ENCODE results near the gene ZBTB8OS. TPM values are rescaled to one million over a fixed set of nuclear protein-coding genes. Genes with fewer than 3 reads are reported as not detected.

The ZBTB8OS gene
- total and polyA plus RNA-seq, 9 of the 15 experiments (the other 6 are each of a cell fraction or from before 2014, with no cell fraction given) = 54.8 to 230 (median 107) TPM

GRCh38 chr1:32650248-32650751 lies at the start of gene ZBTB8OS (continued):
- TF ChIP-seq ESRRA (IDR thresholded peaks at IDR 0.05; ENCODE audit: borderline replicate concordance, low read depth) (no peak; the same call in 1 of the 2 replicates), MEIS2 (IDR thresholded peaks at IDR 0.05; ENCODE audit: partially characterized antibody) (no peak), TRIM24 (IDR thresholded peaks at IDR 0.05) (no peak), PATZ1 (CRISPR knock-in tag; IDR thresholded peaks at IDR 0.05; ENCODE audit: borderline replicate concordance) (no peak), EGR1 (conservative IDR thresholded peaks at IDR 0.05) (peak; percentile 9; the same call in 1 of the 2 replicates), FOSL1 (tag; conservative IDR thresholded peaks at IDR 0.05) (no peak), ILK (tag; IDR thresholded peaks at IDR 0.05; ENCODE audit: borderline replicate concordance, low read depth) (no peak), CREB1 (IDR thresholded peaks at IDR 0.05) (peak; percentile 68), CREB1 (CRISPR knock-in tag; IDR thresholded peaks at IDR 0.05) (no peak), CHD2 (IDR thresholded peaks at IDR 0.05; ENCODE audit: low read depth, low read length) (no peak), ZNF3 (CRISPR knock-in tag; IDR thresholded peaks at IDR 0.05) (0 out of 2 replicates have a peak, but pooled peaks have one; percentile 16), POLR2H (tag; IDR thresholded peaks at IDR 0.05; ENCODE audit: low read depth) (no peak), ZNF445 (CRISPR knock-in tag; IDR thresholded peaks at IDR 0.05; ENCODE audit: low read depth) (no peak), ZBTB1 (CRISPR knock-in tag; IDR thresholded peaks at IDR 0.05; ENCODE audit: borderline replicate concordance, low read depth) (no peak), RCOR1 (IDR thresholded peaks at IDR 0.05; ENCODE audit: borderline replicate concordance in 1 of 2, low read depth in 2 of 2, low read length in 2 of 2) (peak; percentile 42 to 64; a peak in 2 of 4 replicates), ZBED1 (IDR thresholded peaks at IDR 0.05) (no peak), NRF1 (conservative IDR thresholded peaks at IDR 0.05 in 1 of 2, IDR thresholded peaks at IDR 0.05 in 1 of 2) (no peak), MYC (IDR thresholded peaks at IDR 0.05; ENCODE audit: low read depth, low read length) (no peak; the same call in 1 of the 2 replicates), MYC (CRISPR knock-in tag; IDR thresholded peaks at IDR 0.05; ENCODE audit: borderline replicate concordance, low read depth) (no peak), PRDM10 (IDR thresholded peaks at IDR 0.05; ENCODE audit: partially characterized antibody) (peak; percentile 4), ZNF57 (CRISPR knock-in tag; IDR thresholded peaks at IDR 0.05) (no peak), ZNF444 (CRISPR knock-in tag; IDR thresholded peaks at IDR 0.05) (no peak), RFX7 (CRISPR knock-in tag; IDR thresholded peaks at IDR 0.05) (no peak), ZNF695 (CRISPR knock-in tag; IDR thresholded peaks at IDR 0.05) (no peak), ZNF146 (CRISPR knock-in tag; IDR thresholded peaks at IDR 0.05; ENCODE audit: unreplicated experiment) (no peak), SNIP1 (IDR thresholded peaks at IDR 0.05; ENCODE audit: low read depth) (no peak)
